Panc1 (cell line): ENCODE data around the gene STARD13. TPM values are rescaled to one million over a fixed set of nuclear protein-coding genes. Genes with fewer than 3 reads are reported as not detected.

Experiments used
- ATAC-seq: fragments of 200-7000 bp; cut with Tn5 transposase; 2 replicates; pipeline ENCODE4 v1.9.1; 2020; ENCODE audit warnings: mild to moderate bottlenecking, moderate library complexity
- BruUV-seq: library from RNA; stranded (reverse); fragments of 400-500 nt; replicated peaks from 2 replicates; lab custom pipeline; 2021; lab: Mats Ljungman, UMichigan
- CTCF ChIA-PET: fragments of 300-600 bp; sonication (Branson Sonifier 250); formaldehyde crosslinking; loops from one replicate; lab custom pipeline; 2022; ENCODE audit warnings: antibody characterized with exemption; lab: Charles Lee
- POLR2A ChIA-PET: fragments of 300-600 bp; sonication (Branson Sonifier 250); formaldehyde crosslinking; loops from one replicate; lab custom pipeline; 2022; ENCODE audit warnings: antibody characterized with exemption; lab: Charles Lee
- DNase-seq: peaks from one replicate; pipeline ENCODE4 v3.0.0-alpha.2; 2010; ENCODE audit warnings: low read depth, low spot score
- H3K27ac ChIP-seq: 2 replicates; pipeline ENCODE4 v1.5.1; 2011; ENCODE audit warnings: mild to moderate bottlenecking, low read length, inconsistent platforms
- H3K27me3 ChIP-seq: fragments of 200-500 bp; sonication (Bioruptor generic); 2 replicates; pipeline ENCODE4 v1.6.0; 2014; ENCODE audit warnings: low read length, inconsistent platforms; ENCODE audit not compliant: control insufficient read depth, insufficient read depth
- H3K36me3 ChIP-seq: fragments of 200-500 bp; sonication (Bioruptor generic); 2 replicates; pipeline ENCODE4 v1.5.1; 2014; ENCODE audit warnings: inconsistent platforms, mild to moderate bottlenecking, low read length, moderate library complexity; ENCODE audit not compliant: control insufficient read depth, insufficient read depth
- H3K4me1 ChIP-seq: 2 replicates; pipeline ENCODE4 v1.5.1; 2011; ENCODE audit warnings: inconsistent platforms, mild to moderate bottlenecking, low read length, moderate library complexity; ENCODE audit not compliant: control insufficient read depth, insufficient read depth
- H3K4me3 ChIP-seq, 2 experiments: 2 replicates each; pipeline ENCODE4 v1.5.1; 2011 to 2012; ENCODE audit warnings: low read depth in 2 of 2, low read length in 2 of 2, mild to moderate bottlenecking in 2 of 2, inconsistent platforms in 1 of 2, moderate library complexity in 1 of 2
- H3K9me3 ChIP-seq: fragments of 200-500 bp; sonication (Bioruptor generic); 2 replicates; pipeline ENCODE4 v1.5.1; 2014; ENCODE audit warnings: low read depth, mild to moderate bottlenecking, inconsistent platforms, low read length, moderate library complexity; ENCODE audit not compliant: control insufficient read depth, insufficient read depth
- POLR2AphosphoS5 ChIP-seq: IDR thresholded peaks from 2 replicates; pipeline ENCODE4 v1.6.1; 2012; ENCODE audit warnings: mild to moderate bottlenecking, low read depth, low read length, moderate library complexity
- REST ChIP-seq, 2 experiments: IDR thresholded peaks; 2 replicates each; pipeline ENCODE4 v1.6.1; 2011 to 2012; ENCODE audit warnings: low read depth in 2 of 2, control low read depth in 1 of 2, low read length in 1 of 2, mild to moderate bottlenecking in 1 of 2, moderate library complexity in 1 of 2; ENCODE audit not compliant: insufficient read depth in 1 of 2
- SIN3A ChIP-seq: IDR thresholded peaks from 2 replicates; pipeline ENCODE4 v1.6.1; 2012; ENCODE audit warnings: low read depth, mild to moderate bottlenecking, low read length, moderate library complexity, borderline replicate concordance; ENCODE audit not compliant: insufficient read depth
- TCF7L2 ChIP-seq: IDR thresholded peaks from 2 replicates; pipeline ENCODE4 v1.6.1; 2011; ENCODE audit warnings: mild to moderate bottlenecking, low read depth, low read length, inconsistent platforms
- in situ Hi-C: cut with HindIII; loops from 2 replicates; pipeline ENCODE4 v1.10.0; 2016; ENCODE audit warnings: low sequenced_read_pairs, low pct_unique_long_range_greater_than_20kb
- intact Hi-C: fragments of 100-400 bp; cut with micrococcal nuclease; formaldehyde crosslinking; loops from one replicate; pipeline ENCODE4 v1.10.0; 2022; ENCODE audit not compliant: unreplicated experiment
- total RNA-seq: library from RNA; stranded (reverse); gene quantifications from one replicate; pipeline ENCODE4 v1.2.1, GENCODE V29; 2021; ENCODE audit not compliant: unreplicated experiment
- TF ChIP-seq, protein P1 (sequence below): fragments of 450-650 bp; IDR thresholded peaks from 2 replicates; pipeline ENCODE4 v1.5.1; 2017; ENCODE audit warnings: mild to moderate bottlenecking

STARD13 gene
- total RNA-seq, 1 experiment from 2014 or later: 6.5 TPM

DNA sequence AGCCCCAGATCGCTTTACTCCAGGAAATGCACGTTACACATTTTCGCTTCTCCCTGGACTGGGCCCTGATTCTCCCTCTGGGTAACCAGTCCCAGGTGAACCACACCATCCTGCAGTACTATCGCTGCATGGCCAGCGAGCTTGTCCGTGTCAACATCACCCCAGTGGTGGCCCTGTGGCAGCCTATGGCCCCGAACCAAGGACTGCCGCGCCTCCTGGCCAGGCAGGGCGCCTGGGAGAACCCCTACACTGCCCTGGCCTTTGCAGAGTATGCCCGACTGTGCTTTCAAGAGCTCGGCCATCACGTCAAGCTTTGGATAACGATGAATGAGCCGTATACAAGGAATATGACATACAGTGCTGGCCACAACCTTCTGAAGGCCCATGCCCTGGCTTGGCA, 224.7 kb downstream of the STARD13 start:
- Histone ChIP-seq H3K36me3 (no peaks in the 10 kb centered on the region), H3K9me3 (no peaks in the 10 kb centered on the region), H3K4me1 (no peaks in the 10 kb centered on the region), H3K27ac (no peak overlapping the region), H3K27me3 (no peaks in the 10 kb centered on the region), H3K4me3 (no peak overlapping the region)
- no TSS peak for BruUV-seq
- CTCF ChIA-PET: no interaction called here
- POLR2A ChIA-PET: no interaction called here
- intact Hi-C loops: no loop called here
- in situ Hi-C loops: no loop called here
- DNase-seq (no peak), ATAC-seq (no peak)
- TF ChIP-seq SIN3A (no peak), TCF7L2 (no peak), POLR2AphosphoS5 (no peak), REST (IDR thresholded peaks at IDR 0.05; ENCODE audit: insufficient read depth in 1 of 2, low read depth in 2 of 2, low read length in 1 of 2) (no peak)
- TF ChIP-seq, protein P1, sequence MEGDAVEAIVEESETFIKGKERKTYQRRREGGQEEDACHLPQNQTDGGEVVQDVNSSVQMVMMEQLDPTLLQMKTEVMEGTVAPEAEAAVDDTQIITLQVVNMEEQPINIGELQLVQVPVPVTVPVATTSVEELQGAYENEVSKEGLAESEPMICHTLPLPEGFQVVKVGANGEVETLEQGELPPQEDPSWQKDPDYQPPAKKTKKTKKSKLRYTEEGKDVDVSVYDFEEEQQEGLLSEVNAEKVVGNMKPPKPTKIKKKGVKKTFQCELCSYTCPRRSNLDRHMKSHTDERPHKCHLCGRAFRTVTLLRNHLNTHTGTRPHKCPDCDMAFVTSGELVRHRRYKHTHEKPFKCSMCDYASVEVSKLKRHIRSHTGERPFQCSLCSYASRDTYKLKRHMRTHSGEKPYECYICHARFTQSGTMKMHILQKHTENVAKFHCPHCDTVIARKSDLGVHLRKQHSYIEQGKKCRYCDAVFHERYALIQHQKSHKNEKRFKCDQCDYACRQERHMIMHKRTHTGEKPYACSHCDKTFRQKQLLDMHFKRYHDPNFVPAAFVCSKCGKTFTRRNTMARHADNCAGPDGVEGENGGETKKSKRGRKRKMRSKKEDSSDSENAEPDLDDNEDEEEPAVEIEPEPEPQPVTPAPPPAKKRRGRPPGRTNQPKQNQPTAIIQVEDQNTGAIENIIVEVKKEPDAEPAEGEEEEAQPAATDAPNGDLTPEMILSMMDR: no peak

DNA sequence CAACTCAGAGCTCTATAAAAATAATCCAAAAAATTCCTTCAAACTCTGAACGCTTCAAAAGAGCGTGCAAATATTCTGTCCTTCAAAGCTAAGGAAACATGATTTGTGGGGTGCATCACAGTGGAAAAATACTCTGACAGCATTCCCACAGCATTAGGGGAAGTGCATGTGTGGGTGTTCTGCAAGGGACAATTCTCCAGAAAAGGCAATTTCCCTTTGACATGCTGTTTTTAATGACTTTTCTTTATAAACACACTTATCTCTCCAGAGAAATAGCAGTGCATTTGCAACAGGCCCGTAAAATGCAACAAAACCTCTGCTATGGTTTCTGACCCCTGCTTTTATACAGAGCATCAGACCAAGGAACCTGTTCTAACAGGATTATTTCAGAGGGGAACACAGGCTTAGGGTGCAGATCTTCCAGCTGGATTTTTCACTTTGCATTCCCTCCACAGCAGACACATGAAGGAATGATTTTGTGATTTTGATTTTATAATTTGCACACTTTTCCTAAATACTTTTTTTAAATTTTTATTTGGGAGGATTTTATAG, 226.7 kb downstream of the STARD13 start:
- H3K36me3 ChIP-seq: no peaks in the 10 kb centered on the region
- H3K4me3 ChIP-seq: no peak overlapping the region
- no peaks in the 10 kb centered on the region for H3K9me3 ChIP-seq
- ATAC-seq (no peak), DNase-seq (no peak)
- H3K27me3 ChIP-seq: no peaks in the 10 kb centered on the region
- TF ChIP-seq POLR2AphosphoS5 (no peak), SIN3A (no peak)
- TF ChIP-seq, protein P1: no peak
- H3K4me1 ChIP-seq: no peaks in the 10 kb centered on the region
- intact Hi-C loops: no loop called here
- no TSS peak for BruUV-seq
- H3K27ac ChIP-seq: no peak overlapping the region
- in situ Hi-C loops: no loop called here
- ChIA-PET CTCF (no interaction called here), POLR2A (no interaction called here)
